Measurements from ENCODE around the gene POM121C.
"Not testable (repeated sequence)": the region's sequence is repeated elsewhere in the genome, so short reads cannot be mapped to it uniquely, and the experiment has no call there.

The POM121C gene

DNA sequence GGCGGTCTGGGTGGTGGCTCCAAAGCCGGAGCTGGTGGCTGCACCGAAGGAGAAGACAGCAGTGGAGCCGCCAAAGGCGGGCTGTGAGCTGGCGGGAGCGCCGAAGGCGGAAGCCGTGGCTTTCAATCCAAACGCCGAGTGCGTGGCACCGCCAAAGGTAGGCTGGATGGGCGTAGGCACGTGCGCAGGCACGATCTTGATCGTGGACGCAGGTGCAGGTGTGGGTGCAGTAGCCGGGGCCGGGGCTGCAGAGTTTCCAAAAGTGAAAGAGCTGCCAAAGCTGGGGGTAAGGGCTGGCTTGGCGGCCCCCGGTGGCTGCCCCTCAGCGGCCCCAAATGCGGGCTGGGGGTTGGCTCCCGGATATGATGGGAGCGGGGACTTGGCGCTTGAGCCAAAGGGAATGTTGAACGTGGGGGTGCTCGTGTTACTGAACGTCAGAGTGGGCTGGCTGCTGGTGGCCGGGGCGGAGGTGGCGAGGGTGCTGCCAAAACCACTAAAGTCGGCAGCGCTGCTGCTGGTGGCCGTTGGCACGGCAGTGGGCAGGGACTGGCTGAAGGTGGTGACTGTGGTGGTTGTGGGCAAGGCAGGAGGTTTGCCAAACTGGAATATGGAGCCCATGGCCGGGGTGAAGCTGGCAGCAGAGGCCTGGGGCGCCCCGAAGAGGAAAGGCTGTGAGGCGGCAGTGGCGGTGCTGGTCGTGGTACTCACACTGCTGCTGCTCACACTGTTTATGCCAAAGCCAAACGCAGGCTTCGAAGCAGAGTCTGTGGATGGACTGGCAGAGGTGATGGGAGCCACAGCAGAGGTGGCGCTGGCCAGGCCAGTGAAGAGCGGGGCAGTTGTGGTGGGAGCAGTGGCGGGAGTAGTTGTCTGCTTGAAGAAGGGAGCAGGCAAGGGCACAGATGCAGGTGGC is 64.0 kb downstream of the POM121C start:
- DNase-seq: not testable (repeated sequence)

DNA sequence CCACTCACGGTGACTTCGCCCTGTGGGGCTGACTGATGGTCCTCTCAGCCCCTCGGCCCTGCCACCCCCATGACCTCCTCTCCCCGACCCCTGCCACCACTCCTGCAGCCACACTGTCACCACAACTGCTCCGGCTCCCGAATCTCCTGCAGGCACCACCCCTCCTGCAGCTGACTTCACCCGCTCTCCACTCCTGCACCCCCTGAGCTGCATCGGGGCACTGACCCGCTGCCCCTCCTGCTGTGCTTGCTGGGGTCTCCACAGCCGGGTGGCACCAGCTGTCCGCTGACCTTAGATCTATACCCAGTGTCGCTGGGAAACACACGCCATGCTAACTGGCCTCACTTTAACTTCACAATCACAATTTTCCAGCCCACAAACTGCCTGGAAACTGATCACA is 65.9 kb downstream of the POM121C start:
- DNase-seq: not testable (repeated sequence)

DNA sequence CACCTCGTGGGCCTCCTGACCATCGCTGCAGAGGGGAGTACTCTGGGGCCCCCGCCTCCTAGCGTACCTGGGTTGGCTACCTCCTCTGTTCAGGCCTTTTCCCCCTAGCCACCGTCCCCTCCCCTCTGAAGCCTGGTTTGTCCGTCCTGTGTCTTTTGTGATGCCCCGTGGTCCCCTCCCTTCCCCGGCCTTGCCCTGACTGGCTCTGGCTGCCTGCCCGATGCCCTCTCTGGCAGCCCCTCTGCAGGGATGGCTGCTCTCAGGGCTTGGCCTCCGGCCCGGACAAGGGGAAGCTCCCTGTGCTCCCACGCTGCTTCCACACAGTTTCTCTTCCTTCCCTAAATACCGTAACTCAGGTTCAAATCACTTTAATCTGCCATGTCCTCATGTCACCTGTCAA is 66.4 kb downstream of the POM121C start:
- not testable (repeated sequence) for DNase-seq

DNA sequence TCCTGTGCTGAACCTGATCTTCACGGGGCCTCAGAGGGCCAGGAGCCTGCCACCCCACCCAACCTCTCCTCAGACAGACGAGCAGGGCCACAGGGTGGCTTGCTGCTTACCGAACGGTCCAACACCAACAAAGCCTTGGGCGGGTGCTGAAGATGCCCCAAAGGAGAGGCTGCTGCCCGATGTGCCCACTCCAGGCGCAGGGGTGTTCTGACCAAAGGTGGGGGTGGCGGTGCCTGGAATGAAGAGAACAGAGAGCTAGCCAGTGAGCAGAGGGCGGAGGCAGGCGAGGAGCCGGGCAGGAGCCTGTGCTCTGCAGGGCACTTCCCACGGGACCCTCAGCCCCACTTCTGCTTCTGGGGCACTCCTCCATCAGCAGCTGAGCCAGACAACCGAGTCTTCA is 66.9 kb downstream of the POM121C start:
- DNase-seq: not testable (repeated sequence)

DNA sequence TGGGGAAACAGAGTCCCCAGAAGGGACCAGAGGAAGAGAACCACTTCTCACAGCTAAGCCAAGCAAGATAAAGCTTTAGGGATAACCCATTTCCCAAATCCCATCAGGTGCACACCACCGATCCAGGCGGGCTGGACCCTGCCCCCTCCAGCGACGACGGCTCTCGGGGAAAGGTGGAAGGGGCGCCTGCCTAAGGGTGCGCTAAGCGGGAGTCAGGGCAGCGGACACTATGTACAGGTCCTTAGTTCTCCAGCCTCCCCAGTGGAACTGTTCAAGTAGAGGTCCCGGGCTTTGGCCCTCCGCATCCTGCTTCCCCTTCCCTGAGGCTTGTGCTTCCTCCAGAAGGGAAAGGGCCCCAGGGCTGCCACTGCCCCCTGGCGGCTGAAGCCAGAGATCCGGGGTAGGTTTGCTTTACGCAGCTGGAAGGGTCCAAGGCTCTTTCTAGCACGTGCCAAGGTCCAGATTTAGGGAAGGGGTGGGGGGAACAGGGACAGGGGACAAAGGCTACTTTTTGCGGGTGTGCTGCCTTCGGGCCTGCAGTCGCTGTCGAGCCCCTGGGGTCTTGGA is 67.7 kb downstream of the POM121C start:
- not testable (repeated sequence) for DNase-seq

DNA sequence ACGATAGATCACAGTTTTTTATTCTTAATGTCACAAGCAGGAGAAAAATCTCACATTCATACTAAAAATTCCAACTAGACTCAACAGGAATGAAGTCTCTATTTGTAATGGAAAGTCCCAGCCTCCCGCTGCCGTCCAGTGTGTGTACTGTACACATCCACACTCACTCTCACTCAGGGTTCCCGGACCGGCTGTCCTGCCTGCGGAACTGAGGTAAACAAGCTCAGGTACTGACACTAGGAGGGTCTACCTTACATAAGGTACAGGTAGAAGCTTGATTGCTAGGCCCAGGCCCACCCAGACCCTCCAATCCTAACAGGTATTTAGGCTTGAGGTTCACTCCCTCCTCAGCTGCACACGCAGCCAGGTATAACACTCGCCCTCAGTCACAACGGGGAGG is 69.3 kb downstream of the POM121C start:
- not testable (repeated sequence) for DNase-seq

DNA sequence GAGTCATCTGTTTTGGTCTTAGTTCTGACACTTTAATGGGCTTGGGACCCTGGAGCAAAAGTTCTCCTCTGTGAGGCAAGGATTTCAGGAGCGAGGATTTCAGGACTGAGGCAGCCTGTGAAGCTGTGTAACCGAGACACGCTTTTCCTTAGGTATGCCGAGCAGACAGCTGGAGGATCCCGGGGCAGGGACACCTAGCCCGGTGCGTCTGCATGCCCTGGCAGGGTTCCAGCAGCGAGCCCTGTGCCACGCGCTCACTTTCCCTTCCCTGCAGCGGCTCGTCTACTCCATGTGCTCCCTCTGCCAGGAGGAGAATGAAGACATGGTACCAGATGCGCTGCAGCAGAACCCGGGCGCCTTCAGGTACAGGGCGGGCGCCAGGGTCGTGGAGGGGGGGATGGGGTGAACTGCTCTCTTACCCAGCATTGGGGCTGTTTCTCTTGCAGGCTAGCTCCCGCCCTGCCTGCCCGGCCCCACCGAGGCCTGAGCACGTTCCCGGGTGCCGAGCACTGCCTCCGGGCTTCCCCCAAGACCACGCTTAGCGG is 70.2 kb downstream of the POM121C start:
- not testable (repeated sequence) for DNase-seq

DNA sequence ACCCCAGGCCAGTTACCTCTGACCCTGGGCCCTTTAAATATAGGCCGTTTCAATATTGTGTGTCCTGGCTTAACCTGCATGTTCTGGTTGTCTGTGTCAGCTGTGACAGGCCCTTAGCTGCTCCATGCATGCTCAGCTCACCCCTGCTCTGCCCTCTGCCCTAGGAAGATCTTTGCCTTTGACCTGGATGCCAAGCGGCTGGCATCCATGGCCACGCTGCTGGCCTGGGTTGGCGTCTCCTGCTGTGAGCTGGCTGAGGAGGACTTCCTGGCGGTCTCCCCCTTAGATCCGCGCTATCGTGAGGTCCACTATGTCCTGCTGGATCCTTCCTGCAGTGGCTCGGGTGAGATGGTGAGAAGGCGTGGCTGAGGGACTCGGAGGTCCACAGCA is 70.7 kb downstream of the POM121C start:
- not testable (repeated sequence) for DNase-seq

DNA sequence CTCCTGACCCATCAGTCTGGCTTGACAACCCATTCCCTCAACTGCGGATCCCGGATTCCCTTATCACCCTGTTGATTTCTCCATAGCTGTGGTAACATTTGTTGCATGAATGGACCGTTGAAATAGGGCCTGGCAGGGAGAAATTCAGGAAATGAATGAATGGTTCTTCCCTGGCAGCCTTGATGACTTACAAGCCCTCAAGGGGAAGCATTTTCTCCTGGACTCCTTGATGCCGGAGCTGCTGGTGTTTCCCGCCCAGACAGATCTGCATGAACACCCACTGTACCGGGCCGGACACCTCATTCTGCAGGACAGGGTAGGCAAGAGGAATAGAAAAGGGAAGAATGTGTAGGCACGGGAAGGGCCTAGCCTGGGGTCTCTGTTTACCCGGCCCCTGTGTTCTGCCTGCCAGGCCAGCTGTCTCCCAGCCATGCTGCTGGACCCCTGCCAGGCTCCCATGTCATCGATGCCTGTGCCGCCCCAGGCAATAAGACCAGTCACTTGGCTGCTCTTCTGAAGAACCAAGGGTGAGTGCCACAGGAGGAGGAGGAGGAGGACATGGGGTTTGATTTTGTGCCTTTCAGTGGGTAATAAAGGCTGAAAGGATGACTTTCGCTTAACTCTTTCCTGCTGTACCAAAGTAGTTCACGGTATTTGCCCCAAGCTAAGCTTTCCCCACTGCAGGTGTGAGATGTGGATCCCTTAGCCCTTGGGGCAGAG is 71.2 kb downstream of the POM121C start:
- DNase-seq: not testable (repeated sequence)

DNA sequence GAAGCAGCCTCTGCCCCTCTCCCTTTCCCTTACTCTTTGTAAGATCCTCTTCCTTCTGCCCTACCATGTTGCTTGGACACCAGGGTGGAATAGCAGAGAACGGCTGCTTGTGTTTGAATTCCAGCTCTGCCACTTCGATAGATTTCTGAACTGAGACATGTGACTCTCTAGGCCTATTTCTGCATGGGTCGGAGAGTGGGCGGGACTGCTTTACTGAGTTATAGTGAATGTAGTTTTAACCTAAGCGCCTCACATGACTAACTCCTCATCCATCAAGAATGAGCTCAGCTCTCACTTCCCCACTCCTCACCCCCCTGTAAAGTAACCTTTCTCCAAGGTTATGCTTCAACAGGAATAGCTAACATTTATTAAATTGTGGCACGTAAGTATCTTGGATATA is 71.9 kb downstream of the POM121C start:
- not testable (repeated sequence) for DNase-seq

DNA sequence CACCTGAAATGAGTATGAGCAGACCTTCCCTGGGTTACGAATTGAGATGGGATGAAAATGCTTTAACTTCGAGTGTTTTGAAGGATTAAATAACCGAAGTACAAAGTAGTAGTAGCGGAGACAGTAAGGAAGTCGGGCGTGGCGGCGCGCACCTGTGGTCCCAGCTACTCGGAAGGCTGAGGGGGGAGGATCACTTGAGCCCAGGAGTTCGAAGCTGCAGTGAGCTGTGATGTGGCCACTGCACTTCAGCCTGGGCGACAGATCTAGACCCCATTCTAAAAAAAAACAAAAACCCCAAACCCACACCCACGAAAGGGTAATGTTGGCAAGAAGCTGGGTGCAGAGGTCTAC is 75.3 kb downstream of the POM121C start:
- not testable (repeated sequence) for DNase-seq

DNA sequence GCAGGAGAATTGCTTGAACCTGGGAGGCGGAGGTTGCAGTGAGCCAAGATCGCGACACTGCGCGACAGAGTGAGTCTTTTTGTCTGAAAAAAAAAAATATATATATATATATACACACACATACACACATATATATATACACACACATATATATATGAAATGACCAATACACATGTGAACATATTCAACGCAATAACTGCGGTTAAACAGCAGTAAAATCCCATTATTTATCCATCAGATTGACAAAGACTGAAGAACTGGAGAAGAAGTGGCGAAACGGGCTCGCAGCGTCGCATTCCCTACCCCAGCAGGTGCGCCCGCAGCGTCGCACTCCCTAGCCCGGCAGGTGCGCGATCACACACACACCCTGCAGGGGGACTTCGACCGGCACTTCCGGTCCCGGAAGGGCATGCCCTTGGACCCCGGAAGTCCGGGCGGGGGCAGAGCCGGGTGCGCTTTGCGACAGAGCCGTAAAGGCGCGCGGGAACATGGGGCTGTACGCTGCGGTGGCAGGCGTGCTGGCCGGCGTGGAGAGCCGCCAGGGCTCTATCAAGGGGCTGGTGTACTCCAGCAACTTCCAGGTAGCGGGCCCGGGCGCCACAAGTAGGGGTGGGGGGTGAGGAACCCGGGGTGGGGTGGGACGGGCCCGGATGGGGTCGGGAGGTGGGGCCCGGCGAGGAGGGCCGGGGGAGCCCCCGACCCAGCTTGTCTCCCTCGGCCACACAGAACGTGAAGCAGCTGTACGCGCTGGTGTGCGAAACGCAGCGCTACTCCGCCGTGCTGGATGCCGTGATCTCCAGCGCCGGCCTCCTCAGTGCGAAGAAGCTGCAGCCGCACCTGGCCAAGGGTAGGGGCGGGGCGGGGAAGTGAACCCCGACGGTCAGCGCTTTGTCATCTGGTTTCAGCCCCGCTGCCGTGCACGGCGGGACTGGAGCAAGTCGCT is 75.9 kb downstream of the POM121C start:
- not testable (repeated sequence) for DNase-seq

DNA sequence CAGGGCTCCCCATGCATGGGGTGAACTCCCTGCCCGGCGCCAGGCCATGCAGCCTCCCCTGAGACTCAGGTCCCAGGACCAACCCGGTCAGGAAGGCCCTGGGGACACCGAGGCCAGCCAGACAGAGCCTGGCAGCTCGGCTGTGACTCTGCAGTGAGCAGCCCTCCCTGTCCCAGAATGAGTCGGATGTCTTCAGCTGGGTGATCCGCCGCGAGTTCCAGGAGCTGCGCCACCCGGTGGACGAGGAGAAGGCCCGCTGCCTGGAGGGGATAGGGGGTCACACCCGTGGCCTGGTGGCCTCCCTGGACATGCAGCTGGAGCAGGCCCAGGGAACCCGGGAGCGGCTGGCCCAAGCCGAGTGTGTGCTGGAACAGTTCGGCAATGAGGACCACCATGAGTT is 81.4 kb downstream of the POM121C start:
- not testable (repeated sequence) for DNase-seq

DNA sequence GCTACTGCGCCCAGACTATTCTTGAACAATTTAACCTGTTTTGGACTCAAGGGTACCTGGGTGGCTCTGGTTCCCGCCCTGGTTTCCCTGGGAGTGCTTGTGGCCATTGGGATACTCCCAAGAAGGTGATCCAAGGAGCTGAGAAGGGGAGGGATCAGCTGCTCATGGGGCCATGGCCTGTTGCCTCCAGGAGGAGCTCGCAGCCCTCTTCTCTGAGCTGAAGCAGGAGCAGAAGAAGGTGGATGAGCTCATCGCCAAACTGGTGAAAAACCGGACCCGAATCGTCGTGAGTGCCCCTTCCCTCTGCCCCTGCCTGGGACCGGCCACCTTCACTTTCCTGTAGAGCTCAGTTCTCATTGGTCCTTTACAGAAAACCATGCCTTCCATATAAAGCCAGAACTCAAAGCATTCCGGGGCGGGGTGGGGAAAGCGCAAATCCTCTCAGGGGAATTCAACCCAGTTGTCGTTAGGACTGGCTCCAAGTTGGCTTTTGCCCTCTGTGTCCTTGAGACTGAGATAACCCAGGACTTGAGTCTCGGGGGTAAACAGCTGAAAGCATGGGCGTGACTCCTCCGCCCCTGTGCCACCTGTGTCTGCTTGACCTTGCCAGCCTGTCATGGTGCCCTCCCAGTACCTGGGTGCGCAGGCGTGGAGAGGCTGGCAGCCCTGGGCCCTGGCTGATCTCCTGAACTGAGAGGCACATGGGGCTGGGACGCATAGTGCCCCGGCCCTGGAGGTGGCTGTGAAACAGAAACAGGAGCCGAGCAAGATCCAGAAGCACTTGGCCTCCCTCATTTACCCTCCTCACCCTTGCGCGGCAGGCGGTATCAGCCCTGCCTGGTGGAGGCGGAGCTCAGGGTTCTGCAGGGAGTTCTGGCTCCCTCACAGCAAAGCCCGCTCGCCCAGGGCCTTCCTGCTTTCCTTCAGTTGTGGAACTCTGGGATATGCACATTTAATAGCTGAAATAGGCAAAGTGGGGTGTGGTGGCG is 82.3 kb downstream of the POM121C start:
- DNase-seq: not testable (repeated sequence)

DNA sequence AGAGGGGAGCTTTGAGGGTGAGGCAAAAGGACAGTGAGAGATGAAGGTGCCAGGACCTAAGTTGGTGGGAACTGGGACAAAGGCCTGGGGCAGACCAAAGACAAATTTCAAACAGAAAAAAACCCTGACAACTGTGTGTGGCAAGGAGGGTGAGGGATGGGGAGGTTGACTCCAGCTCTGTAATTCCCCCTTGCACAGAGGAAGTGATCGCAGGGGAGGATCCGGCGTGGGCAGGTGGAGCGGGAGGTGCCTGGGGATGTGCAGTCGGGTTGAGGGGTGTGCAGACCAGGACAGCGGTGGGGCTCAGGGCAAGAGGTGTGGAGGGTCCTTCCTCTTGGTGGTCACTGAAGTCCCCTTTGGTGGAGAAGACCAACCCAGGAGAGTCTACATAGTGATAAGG is 85.5 kb downstream of the POM121C start:
- not testable (repeated sequence) for DNase-seq

DNA sequence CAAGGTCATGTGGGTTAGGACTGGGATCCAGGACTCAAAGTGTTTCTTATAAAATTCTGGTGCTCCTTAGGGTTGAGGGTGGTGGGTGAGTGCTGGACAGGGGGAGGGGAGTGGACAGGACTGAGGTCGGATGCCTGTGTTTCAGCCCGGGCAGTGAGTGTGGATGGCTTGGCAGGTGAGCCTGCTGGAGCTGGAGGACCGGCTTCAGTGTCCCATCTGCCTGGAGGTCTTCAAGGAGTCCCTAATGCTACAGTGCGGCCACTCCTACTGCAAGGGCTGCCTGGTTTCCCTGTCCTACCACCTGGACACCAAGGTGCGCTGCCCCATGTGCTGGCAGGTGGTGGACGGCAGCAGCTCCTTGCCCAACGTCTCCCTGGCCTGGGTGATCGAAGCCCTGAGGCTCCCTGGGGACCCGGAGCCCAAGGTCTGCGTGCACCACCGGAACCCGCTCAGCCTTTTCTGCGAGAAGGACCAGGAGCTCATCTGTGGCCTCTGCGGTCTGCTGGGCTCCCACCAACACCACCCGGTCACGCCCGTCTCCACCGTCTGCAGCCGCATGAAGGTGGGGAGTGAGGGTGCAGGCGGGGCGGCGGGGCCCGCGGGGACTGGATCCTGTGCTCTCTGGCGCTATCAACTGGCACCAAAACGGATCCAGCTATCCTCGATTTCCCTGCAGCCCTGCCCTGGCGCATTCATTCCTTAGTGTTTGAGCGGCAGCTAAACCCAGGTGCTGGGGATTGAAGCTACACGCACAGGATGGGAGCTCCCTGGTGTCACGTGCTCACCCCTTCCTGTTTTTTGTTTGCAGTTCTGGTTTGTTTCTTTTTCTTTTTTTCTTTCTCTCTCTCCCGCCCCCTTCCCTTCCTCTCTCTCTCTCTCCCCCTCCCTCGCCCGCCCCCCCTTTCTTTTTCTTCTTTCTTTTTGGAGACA is 87.1 kb downstream of the POM121C start:
- DNase-seq: not testable (repeated sequence)

DNA sequence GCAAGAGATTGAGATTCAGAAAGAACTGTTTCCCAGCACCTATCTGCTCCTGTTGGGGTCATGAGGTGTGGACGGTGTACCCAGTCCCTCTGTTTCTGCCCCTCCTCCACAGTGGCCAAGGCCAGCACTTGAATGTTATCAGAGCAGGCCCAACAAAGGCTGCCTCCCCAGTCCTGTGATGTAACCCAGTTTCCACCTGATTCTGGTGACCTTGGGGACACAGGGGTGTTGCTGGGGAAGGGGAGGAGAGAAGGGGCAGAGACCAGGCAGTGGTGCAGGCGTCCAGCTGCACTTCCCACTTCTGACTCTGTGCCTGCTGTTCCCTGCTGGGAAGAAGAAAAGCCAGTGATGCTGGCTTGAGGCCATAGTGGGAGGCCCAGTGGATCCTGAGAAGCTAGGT is 88.2 kb downstream of the POM121C start:
- not testable (repeated sequence) for DNase-seq

DNA sequence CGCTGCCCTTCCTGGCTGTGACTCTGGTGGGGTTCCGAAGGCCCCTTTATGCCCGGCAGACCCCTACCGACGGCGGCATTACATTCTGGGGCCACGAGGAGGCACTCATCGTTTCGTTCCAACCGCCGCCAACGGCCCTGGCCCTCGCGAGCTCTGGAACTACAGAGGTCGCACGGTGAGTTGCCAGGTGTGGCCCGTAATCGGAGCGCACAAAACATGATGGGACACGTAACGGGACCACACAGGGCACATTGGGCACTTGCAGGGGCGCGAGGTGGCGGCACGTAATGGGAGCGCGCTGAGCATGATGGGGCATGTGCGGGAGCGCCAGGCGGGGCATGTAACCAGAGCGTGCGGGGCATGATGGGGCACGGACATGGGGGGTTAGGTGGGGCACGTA is 90.8 kb downstream of the POM121C start, which contains the start of gene TRIM73:
Gene TRIM73, plus strand, starts transcription at position 301 of the 400 bp plus-strand sequence. CDS start 3,305 bp downstream, outside the sequence.
- DNase-seq: not testable (repeated sequence)

DNA sequence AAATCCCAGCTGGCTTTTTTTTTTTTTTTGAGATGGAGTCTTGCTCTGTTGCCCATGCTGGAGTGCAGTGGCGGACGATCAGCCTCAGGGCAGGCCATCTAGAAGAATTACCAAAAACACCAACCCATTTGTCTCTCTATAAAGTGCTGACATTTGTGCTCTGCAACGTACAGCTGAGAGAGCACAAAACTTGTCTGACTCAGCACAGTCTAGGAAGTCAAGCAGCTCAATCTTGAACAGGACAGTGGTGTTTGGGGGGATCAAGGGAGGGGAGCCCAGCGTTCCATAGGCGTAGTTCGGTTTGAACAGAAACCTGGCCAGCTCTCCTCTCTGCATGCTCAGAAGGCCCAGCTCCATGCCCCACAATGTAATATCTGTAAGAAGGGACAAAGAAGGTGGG is 92.9 kb downstream of the POM121C start:
- DNase-seq: not testable (repeated sequence)
